Activated CD4-positive, CD25-positive, alpha-beta regulatory T cell treated with anti-CD3 and anti-CD28 coated beads, Interleukin-2, amount 50 U/mL, for 16 hours (primary cell): ENCODE measurements around the gene TTC3.

Experiments
- DNase-seq: peaks from one replicate; pipeline ENCODE4 v3.0.0-alpha.2; 2020; ENCODE audit warnings: low read depth, low spot score

Gene TTC3

GRCh38 chr21:37153196-37153934 is 80.3 kb downstream of the TTC3 start:
- DNase-seq = no peak

GRCh38 chr21:37153935-37154350 is 80.9 kb downstream of the TTC3 start:
- no peak for DNase-seq

GRCh38 chr21:37155186-37155585 is 82.1 kb downstream of the TTC3 start:
- no peak for DNase-seq

GRCh38 chr21:37157938-37158337 is 84.9 kb downstream of the TTC3 start:
- DNase-seq = no peak

GRCh38 chr21:37159053-37159776 is 86.2 kb downstream of the TTC3 start:
- DNase-seq = no peak

GRCh38 chr21:37159949-37160348 is 86.9 kb downstream of the TTC3 start:
- no peak for DNase-seq

GRCh38 chr21:37164742-37165141 is 91.7 kb downstream of the TTC3 start:
- DNase-seq = no peak

GRCh38 chr21:37165586-37165985 is 92.5 kb downstream of the TTC3 start:
- no peak for DNase-seq

GRCh38 chr21:37166733-37167132 is 93.7 kb downstream of the TTC3 start:
- DNase-seq = no peak

- DNase-seq = no peak
These were observed 95.6 kb downstream of the TTC3 start for GRCh38 chr21:37168666-37169065.

GRCh38 chr21:37172646-37173045 is 99.6 kb downstream of the TTC3 start:
- DNase-seq = no peak

GRCh38 chr21:37176716-37177115 is 103.7 kb downstream of the TTC3 start:
- DNase-seq = no peak

GRCh38 chr21:37181059-37181458 is 108.0 kb downstream of the TTC3 start:
- no peak for DNase-seq

- no peak for DNase-seq
These were observed 109.2 kb downstream of the TTC3 start for GRCh38 chr21:37182222-37182621.

- DNase-seq = no peak
These were observed 110.7 kb downstream of the TTC3 start for GRCh38 chr21:37183749-37184148.

- DNase-seq = no peak
These were observed 111.9 kb downstream of the TTC3 start for GRCh38 chr21:37184784-37185593.

GRCh38 chr21:37186983-37187382 is 113.9 kb downstream of the TTC3 start:
- no peak for DNase-seq

- no peak for DNase-seq
These were observed 115.8 kb downstream of the TTC3 start for GRCh38 chr21:37188825-37189224.

GRCh38 chr21:37192019-37192418 is 119.0 kb downstream of the TTC3 start:
- no peak for DNase-seq

GRCh38 chr21:37193006-37193405 is 120.0 kb downstream of the TTC3 start:
- no peak for DNase-seq

GRCh38 chr21:37193676-37194075 is 120.6 kb downstream of the TTC3 start:
- no peak for DNase-seq

GRCh38 chr21:37195059-37195458 is 122.0 kb downstream of the TTC3 start:
- DNase-seq = no peak
